GM21423 (cell line): ENCODE data around the gene CRELD2.

Source experiments
- ATAC-seq: cut with Tn5 transposase; IDR thresholded peaks from one replicate; pipeline ENCODE4 v1.9.1; 2021; ENCODE audit warnings: mild to moderate bottlenecking, moderate library complexity; ENCODE audit not compliant: unreplicated experiment

CRELD2 gene, protein sequence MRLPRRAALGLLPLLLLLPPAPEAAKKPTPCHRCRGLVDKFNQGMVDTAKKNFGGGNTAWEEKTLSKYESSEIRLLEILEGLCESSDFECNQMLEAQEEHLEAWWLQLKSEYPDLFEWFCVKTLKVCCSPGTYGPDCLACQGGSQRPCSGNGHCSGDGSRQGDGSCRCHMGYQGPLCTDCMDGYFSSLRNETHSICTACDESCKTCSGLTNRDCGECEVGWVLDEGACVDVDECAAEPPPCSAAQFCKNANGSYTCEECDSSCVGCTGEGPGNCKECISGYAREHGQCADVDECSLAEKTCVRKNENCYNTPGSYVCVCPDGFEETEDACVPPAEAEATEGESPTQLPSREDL

DNA sequence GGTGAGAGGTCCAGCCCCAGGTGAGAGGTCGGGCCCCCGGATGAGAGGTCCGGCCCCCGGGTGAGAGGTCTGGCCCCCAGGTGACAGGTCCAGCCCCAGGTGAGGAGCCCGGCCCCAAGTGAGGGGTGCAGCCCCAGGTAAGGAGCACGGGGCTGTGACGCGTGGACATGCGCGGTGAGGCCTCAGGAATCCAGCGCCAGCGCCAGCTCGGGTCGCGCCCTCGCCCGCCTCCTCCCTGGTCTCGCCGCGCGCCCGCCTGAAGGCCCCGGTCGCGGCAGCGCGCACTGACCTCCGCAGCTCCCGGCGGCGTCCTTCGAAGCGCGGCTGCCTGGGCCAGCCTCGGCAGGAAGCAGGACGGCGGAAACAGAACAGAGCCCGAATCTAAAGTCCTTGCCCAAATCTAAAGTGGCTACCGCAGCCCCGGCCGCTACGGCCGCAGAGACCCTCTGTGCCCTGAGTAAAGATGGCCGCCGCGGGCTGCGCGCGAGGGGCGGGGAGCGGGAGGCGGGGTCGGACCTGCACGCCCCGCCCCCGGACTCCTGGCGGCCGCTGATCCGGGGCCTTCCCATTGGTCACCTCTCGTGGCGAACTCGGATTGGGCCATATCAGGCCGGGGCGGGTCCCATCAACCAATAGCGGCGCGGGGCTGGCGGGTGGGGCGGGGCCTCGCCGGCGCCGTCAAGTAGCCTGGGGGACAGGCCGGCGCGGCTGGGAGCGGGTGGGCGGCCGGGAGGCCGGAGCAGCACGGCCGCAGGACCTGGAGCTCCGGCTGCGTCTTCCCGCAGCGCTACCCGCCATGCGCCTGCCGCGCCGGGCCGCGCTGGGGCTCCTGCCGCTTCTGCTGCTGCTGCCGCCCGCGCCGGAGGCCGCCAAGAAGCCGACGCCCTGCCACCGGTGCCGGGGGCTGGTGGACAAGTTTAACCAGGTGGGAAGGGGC lies at the start of gene CRELD2, which contains the start of gene ALG12:
Gene CRELD2, plus strand, starts transcription at position 661 of the 937 bp plus-strand sequence. Its CDS starts 136 bp downstream, at position 797.
Gene ALG12, minus strand, starts transcription at position 465 of the 937 bp plus-strand sequence. CDS start 4,673 bp downstream, outside the sequence.
- peak; percentile 89 for ATAC-seq

DNA sequence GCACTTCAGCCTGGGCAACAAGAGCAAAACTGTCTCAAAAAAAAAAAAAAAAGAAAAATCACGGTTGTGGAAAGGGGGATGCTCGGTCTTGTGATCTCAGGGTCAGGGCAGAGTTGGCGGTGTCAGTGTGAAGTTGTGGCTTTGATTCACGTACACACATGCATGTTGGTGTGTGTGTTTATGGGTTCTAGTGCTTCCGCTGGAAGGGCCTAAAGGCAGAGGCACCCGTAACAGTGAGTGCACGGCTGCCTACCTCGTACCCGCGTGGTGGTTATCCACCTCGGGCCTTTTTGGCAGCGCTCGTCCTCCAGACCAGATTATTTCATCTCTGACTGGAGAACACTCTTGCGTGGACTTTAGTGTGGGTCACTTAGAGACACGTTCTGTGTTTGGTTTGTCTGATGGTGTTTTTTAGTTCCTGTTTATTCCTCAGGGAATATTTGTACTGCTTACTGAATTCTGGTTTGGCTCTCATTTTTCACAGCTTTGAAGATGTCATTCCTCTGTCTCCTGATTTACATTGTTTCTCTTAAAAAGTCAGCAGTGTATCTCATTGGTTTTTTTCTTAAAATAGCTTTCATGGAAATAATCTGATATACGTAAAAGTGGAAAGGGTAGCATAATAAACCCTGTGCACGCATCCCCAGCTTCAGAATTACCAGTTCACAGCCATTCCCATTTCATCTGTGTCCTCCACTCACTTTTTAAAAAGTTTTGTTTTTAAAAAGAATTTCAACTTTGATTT lies 49.2 kb upstream of the CRELD2 start:
- no peak for ATAC-seq

DNA sequence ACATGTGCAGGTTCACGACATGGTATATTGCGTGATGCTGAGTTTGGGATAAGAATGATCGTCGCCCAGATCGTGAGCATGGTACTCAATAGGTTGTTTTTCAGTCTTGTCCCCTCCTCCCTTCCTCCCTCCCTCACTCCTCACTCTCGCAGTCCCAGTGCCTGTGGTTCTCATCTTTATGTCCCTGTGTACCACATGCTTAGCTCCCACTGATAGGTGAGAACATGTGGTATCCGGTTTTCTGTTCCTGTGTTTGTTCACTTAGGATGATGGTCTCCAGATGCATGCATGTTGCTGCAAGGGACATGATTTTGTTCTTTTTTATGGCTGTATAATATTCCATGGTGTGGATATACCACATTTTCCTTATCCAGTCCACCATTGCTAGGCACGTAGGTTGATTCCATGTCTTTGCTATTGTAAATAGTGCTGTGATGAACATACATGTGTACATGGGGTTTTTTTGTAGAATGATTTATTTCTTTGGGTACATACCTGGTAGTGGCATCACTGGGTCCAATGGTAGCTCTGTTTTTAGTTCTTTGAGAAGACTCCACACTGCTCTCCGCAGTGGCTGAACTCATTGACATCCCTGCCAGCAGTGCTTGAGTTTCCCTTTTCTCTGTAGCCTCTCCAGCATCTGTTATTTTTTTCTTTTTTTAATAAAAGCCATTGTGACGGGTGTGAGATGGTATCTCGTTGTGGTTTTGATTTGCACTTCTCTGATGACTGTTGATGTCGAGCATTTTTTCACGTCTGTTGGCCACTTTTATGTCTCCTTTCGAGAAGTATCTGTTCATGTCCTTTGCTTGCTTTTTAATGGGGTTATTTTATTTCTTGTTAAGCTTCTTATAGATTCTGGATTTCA lies 48.4 kb upstream of the CRELD2 start:
- no peak for ATAC-seq

DNA sequence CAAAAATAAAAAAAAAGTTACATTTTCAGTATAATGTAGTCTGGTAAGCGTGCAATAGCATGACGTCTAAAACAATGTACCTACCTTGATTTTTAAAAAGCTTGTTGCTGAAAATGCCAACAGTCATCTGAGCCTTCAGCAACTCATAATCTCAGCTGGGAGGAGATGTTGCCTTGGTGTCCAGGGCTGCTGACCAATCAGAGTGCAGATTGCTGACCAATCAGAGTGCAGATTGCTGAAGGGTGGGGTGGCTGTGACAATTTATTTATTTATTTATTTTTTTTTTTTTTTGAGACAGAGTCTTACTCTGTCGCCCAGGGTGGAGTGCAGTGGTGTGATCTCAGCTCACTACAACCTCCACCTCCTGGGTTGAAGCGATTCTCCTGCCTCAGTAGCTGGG lies 47.0 kb upstream of the CRELD2 start:
- ATAC-seq: no peak

DNA sequence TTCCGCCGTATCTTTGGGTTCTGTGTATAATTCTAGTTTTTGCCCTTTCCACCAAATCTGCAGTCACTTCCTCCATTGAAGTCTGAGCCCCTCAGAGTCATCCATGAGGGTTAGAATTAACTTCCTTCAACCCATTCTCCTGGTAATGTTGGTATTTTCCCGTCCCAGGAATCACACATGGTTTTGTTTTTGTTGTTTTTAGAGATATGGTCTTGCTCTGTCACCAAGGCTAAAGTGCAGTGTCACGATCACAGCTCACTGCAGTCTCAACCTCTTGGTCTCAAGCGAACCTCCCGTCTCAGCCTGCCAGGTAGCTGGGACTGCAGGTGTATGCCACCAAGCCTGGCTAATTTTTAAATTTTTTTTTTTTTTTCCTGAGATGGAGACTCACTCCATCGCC lies 46.1 kb upstream of the CRELD2 start:
- ATAC-seq: no peak

DNA sequence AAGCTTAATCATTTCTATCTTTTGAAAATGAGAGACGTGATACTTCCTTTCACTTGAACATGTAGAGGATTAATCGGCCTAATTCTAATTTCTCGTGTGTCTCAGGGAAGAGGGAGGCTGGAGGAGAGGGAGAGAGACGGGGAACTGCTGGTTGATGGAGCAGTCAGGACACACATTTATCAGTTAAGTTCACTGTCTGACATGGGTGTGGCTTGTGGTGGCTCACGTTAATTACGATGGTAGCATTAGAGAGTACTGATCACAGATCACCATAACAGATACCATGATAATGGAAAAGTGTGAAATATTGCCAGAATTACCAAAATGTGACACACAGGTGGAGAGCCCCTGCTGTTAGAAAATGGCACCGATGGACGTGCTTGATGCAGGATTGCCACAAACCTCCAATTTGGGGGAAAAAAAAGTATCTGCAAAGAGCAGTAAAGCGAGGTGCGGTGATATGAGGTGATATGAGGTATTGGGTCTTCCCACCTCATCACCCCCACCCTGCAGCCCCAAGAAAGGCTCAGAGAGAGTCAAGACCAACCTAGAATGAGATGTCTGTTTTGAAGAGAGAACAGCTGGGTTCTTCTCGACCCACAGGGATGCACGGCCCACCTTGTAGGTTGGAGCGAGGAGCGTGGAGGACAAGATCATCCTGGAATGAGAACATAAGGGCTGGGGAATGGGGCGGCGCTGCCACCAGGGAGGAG lies 45.0 kb upstream of the CRELD2 start:
- ATAC-seq: no peak

DNA sequence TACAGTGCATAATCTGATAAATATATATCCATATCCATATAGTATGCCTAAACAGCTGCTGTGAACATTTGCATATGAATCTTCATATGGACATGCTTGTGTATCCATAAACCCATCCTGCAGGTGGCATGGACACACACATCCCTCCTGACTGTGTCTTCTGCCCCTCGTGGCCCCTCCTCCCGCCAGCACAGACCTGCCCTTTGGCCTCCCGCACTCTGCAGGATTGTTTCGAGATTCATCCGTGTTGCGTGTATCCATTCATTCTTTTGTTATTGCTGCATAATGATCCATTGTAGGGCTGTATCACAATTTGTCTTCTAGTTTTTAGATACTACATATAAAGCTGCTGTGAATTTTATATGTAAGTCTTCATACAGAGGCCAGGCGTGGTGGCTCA lies 40.8 kb upstream of the CRELD2 start:
- no peak for ATAC-seq

DNA sequence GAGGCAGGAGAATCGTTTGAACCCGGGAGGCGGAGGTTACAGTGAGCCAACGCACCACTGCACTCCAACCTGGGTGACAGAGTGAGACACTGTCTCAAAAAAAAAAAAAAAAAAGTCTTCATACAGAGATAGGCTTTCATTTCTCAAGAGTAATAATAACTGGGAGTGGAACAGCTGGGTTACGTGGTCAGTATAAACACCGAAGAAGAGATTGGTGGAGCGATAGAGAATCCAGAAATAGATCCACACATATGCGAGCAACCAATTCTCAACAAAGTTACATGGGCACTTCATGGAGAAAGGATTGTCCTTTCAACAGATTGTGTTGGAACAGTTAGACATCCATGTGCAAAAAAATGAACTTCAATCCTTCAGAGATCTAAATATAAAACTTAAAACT lies 40.2 kb upstream of the CRELD2 start:
- ATAC-seq: no peak

DNA sequence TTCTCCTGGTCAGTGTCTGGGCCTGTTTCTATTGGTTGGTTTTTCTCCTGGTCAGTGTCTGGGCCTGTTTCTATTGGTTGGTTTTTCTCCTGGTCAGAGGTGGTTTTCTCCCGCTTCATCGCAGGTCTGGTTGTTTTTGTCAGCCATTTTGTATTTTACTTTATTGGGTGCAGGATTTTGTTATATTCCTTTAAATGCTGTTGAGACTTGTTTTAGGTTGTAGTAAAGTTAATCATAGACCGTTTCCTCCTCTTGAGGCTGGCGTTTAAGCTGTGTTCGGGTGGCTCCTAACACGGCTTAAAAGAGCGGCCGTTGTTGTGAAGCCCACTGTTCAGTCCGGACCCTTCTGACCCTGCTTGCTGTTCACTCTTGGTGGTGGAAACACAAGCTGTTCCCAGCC lies 38.6 kb upstream of the CRELD2 start:
- no peak for ATAC-seq

DNA sequence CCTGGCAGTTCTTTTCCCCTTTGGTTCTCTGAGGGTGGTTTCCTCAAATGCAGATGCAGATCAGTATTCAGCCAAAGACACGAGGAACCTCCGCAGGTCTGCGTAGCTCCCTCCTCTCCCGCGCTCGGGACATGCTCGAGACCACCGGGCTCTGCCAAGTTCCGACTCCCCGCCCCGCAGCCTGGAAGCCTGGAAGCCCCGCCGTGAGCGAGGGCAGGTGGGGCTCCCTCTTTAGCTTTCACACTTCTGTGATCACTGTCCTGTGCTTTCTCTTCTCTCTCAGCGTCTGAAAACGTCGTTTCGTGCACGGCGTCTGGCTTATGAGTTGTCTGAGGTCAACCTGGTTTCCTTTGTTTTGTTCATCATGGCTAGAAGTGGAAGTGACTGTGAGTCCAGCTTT lies 38.2 kb upstream of the CRELD2 start:
- ATAC-seq: no peak

DNA sequence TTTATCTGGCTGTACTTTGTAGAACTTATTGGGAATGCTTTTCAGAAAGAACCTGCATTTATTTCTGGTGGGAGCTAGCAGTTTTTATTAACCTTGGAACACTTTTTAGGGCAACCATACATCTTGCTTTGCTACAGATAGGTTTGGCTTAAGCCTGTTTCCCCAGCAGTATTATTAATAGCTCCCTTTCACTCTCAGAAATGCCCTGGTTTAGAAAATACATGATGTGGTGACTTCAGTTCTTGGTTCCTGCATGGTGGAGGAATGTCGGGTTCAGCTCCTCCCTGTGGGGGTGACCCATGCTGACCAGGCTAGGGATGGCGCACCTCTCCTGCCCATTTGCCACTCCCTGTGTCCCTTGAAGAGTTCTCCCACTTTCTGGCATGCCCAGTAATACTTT lies 36.6 kb upstream of the CRELD2 start:
- ATAC-seq: no peak

DNA sequence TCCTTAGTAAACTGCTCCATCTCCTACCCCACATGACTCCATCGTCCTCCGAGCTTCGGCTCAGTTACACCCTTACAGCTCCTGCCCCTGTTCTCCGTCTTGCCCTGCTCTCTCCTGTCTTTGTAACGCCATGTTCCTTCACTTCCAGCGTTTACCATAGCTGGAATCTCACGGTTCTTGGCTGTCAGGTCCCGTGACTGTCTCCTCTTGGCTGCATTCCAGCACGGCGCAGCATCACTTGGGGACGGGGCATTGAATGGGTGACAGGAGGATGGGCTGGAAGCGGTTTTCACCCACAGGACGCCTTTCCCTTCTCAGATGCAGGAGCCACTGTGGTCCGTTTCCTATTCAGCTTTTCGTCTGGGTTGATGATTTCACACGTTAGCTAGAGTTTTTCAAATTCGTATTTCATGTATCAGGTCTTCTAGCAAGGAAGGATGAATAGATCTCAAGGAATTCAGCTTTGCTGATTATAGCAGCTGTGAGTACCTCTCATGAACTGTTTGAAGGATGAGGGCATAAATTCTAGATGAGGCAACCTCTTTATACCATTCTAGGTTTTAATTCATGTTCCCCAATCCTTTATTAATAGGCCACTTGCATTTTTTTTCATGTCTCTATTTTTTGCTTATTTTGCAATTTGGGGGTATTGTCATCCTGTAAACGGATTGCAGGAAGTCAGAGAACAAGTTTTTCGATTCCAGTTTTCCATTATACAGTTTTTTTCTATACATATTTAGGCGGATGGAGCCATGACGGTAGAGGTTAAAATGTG lies 35.7 kb upstream of the CRELD2 start:
- ATAC-seq: no peak

DNA sequence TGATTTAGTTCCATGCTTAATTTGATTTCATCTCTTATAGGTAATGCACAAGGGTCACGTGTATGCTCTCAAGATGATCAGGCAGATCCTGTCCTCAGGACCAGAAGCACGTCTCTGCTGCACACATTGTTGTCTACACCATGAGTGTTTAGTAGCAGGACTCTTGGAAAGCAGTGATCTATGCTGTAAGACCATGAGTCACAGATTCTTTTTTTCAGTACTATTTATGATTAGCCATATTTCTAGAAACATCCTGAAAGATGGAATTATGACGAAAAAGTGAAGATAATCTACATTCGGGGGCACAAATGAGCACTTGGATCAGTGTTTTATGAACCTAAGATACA lies 35.2 kb upstream of the CRELD2 start:
- no peak for ATAC-seq

DNA sequence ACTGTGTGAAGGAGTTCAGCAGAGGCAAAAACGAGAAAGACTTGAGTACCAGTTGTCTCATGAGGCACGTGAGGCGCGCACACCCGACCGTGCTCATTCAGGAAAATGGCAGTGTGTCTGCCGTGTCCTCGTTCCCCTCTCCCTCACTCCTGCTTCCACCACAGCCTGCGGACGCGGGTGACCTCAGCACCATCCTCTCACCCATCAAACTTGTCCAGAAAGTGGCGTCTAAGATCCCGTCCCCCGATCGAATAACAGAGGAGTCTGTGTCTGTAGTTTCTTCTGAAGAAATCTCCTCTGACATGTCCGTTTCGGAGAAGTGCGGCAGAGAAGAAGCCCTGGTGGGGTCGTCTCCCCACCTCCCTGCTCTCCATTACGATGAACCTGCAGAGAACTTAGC lies 34.4 kb upstream of the CRELD2 start:
- no peak for ATAC-seq

DNA sequence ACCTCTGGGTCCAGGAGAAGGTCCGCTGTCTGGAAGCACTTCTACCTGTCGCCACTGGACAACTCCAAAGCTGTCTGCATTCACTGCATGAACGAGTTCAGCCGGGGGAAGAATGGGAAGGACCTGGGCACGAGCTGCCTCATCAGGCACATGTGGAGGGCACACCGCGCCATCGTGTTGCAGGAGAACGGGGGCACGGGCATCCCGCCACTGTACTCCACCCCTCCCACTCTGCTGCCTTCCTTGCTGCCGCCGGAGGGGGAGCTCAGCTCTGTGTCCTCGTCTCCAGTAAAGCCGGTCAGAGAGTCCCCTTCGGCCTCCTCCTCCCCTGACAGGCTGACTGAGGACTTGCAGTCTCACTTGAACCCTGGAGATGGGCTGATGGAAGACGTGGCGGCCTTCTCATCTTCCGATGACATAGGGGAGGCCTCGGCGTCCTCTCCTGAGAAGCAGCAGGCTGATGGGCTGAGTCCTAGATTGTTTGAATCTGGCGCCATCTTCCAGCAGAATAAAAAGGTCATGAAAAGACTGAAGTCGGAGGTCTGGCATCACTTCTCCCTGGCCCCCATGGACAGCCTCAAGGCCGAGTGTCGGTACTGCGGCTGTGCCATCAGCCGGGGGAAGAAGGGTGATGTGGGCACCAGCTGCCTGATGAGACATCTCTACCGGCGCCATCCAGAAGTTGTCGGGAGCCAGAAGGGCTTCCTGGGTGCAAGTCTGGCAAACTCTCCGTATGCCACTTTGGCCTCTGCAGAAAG lies 33.8 kb upstream of the CRELD2 start:
- no peak for ATAC-seq

DNA sequence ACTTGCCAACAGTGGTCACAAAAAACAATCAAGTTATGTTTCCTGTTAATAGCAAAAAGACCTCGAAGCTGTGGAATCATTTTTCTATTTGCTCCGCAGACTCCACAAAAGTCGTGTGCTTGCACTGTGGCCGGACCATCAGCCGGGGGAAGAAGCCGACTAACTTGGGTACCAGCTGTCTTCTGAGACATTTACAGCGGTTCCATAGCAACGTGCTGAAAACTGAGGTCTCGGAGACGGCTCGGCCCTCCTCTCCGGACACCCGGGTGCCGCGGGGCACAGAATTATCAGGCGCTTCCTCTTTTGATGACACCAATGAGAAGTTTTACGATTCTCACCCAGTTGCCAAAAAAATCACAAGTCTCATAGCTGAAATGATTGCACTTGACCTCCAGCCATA lies 33.2 kb upstream of the CRELD2 start:
- ATAC-seq: no peak

DNA sequence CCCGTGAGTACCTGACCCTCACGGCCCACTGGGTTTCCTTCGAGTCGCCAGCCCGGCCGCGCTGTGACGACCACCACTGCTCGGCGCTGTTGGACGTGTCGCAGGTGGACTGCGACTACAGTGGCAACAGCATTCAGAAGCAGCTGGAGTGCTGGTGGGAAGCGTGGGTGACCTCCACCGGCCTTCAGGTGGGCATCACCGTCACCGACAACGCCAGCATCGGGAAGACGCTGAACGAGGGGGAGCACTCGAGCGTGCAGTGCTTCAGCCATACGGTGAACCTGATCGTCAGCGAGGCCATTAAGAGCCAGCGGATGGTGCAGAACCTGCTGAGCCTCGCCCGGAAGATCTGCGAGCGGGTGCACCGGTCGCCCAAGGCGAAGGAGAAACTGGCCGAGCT lies 32.6 kb upstream of the CRELD2 start:
- no peak for ATAC-seq

DNA sequence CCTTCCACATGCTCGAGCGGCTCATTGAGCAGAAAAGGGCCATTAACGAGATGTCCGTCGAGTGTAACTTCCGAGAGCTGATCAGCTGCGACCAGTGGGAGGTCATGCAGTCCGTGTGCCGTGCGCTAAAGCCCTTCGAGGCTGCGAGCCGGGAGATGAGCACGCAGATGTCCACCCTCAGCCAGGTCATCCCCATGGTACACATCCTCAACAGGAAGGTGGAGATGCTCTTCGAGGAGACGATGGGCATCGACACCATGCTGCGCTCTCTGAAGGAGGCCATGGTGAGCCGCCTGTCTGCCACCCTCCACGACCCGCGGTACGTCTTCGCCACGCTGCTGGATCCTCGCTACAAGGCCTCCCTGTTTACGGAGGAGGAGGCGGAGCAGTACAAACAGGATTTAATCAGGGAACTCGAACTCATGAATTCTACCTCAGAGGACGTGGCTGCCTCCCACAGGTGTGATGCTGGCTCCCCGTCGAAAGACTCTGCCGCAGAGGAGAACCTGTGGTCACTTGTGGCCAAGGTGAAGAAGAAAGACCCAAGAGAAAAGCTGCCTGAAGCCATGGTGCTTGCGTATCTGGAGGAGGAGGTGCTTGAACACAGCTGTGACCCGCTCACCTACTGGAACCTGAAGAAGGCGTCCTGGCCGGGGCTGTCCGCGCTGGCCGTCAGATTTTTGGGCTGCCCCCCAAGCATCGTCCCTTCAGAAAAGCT lies 31.9 kb upstream of the CRELD2 start:
- no peak for ATAC-seq
